Hepatocyte (in vitro differentiated cells): ENCODE measurements around the gene SPPL2C. TPM values are rescaled to one million over a fixed set of nuclear protein-coding genes. Genes with fewer than 3 reads are reported as not detected.
A peak's percentile ranks its signal among the peaks of the same experiment; 100 is the strongest.

Source experiments
- DNase-seq: peaks from one replicate; pipeline ENCODE4 v3.0.0-alpha.2; 2016; ENCODE audit warnings: low spot score
- H2AFZ ChIP-seq: fragments of 200-600 bp; sonication (generic); 2 replicates; pipeline ENCODE4 v1.6.0; 2016; ENCODE audit warnings: antibody characterized with exemption, mild to moderate bottlenecking
- H3K27ac ChIP-seq: fragments of 200-600 bp; sonication (generic); 2 replicates; pipeline ENCODE4 v1.5.1; 2016; ENCODE audit warnings: mild to moderate bottlenecking
- H3K27me3 ChIP-seq: fragments of 200-600 bp; sonication (generic); 2 replicates; pipeline ENCODE4 v1.6.1; 2016
- H3K36me3 ChIP-seq: fragments of 200-600 bp; sonication (generic); replicated peaks from 2 replicates; pipeline ENCODE4 v1.5.1; 2016; ENCODE audit warnings: low read depth; ENCODE audit not compliant: insufficient read depth
- H3K4me1 ChIP-seq: fragments of 200-600 bp; sonication (generic); 2 replicates; pipeline ENCODE4 v1.5.1; 2016; ENCODE audit warnings: mild to moderate bottlenecking, moderate library complexity; ENCODE audit not compliant: insufficient read depth
- H3K4me2 ChIP-seq: fragments of 200-600 bp; sonication (generic); 2 replicates; pipeline ENCODE4 v1.6.0; 2016
- H3K4me3 ChIP-seq: fragments of 200-600 bp; sonication (generic); 2 replicates; pipeline ENCODE4 v1.5.1; 2016; ENCODE audit warnings: mild to moderate bottlenecking
- H3K79me2 ChIP-seq: fragments of 200-600 bp; sonication (generic); 2 replicates; pipeline ENCODE4 v1.6.0; 2017; ENCODE audit warnings: mild to moderate bottlenecking
- H3K9me2 ChIP-seq: fragments of 200-600 bp; sonication (generic); replicated peaks from 2 replicates; pipeline ENCODE4 v1.6.0; 2017; ENCODE audit warnings: mild to moderate bottlenecking; ENCODE audit not compliant: insufficient read depth
- H3K9me3 ChIP-seq: fragments of 200-600 bp; sonication (generic); 2 replicates; pipeline ENCODE4 v1.5.1; 2016; ENCODE audit warnings: low read depth, mild to moderate bottlenecking
- H4K20me1 ChIP-seq: fragments of 200-600 bp; sonication (generic); 2 replicates; pipeline ENCODE4 v1.6.0; 2016; ENCODE audit warnings: mild to moderate bottlenecking; ENCODE audit not compliant: insufficient read depth, poor library complexity, severe bottlenecking
- EZH2 ChIP-seq: fragments of 200-600 bp; sonication (generic); IDR thresholded peaks from 2 replicates; pipeline ENCODE4 v1.6.1; 2016; ENCODE audit warnings: antibody characterized with exemption, mild to moderate bottlenecking, borderline replicate concordance
- EZH2phosphoT487 ChIP-seq: fragments of 200-600 bp; sonication (generic); IDR thresholded peaks from one replicate; pipeline ENCODE4 v1.6.1; 2018; ENCODE audit warnings: antibody characterized with exemption, mild to moderate bottlenecking, low read depth, moderate library complexity; ENCODE audit not compliant: unreplicated experiment, severe bottlenecking
- WGBS: methylation state at CpG from one replicate; pipeline ENCODE4 v1.1.6; 2016; ENCODE audit warnings: low lambda C conversion rate; ENCODE audit errors: missing lambda C conversion rate; 5-methylcytosine and 5-hydroxymethylcytosine counted together
- polyA plus RNA-seq: library from polyadenylated mRNA; unstranded; fragments of >200 nt; fragmentation: Nextera tagmentation; extraction: Ambion mirVana; gene quantifications from 2 replicates; pipeline ENCODE4 v1.2.1, GENCODE V29; 2016
- total RNA-seq: library from RNA; depleted of rRNA; stranded (reverse); fragments of >200 nt; gene quantifications from 2 replicates; pipeline ENCODE4 v1.2.3, GENCODE V29; 2014
- TF ChIP-seq, protein P1 (sequence below): fragments of 200-600 bp; sonication (generic); IDR thresholded peaks from 2 replicates; pipeline ENCODE4 v1.5.1; 2016; ENCODE audit warnings: antibody characterized with exemption, mild to moderate bottlenecking; ENCODE audit not compliant: poor library complexity

Gene SPPL2C
- total and polyA plus RNA-seq, 2 experiments from 2014 or later: not detected

DNA sequence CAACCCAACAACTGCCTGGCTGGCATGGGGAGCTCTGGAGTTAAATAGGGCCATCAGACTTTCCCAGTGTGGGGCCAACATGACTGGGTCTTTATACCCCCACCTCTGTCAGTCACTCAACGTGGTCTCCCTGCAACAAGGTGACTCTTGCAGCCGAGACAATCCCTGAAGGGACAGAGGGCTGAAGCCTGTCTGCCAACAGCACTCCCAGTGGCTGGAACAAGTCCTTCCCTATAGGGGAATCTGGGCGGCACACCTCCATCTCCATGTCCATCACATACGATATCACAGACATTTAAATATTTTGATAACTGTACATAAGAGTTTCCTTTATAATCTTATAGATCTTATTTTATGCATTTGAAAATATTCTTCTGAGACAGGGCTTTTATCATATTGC, 44.9 kb downstream of the SPPL2C start:
- H3K9me2 ChIP-seq: no peaks in the 10 kb centered on the region

DNA sequence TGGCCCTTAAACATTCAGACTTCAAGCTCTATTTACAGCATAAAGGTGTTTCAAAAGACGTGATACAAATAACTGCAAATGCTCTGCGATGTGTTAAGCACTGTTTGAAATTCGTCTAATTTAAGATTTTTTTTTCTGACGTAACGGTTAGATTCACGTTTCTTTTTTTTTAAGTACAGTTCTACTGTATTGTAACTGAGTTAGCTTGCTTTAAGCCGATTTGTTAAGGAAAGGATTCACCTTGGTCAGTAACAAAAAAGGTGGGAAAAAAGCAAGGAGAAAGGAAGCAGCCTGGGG, 49.0 kb downstream of the SPPL2C start:
- Histone ChIP-seq H2AFZ (peak overlapping the region; percentile 99), H3K4me3 (peak overlapping the region; percentile 6), H3K9me2 (no peaks in the 10 kb centered on the region), H3K27me3 (peaks cover 55% of the 10 kb centered on the region), H3K9me3 (no peaks in the 10 kb centered on the region), H3K79me2 (no peaks in the 10 kb centered on the region), H3K4me2 (peak overlapping the region; percentile 100), H3K36me3 (no peaks in the 10 kb centered on the region), H4K20me1 (no peaks in the 10 kb centered on the region), H3K27ac (peak overlapping the region; percentile 10), H3K4me1 (no peaks in the 10 kb centered on the region)
- WGBS: 77% methylated on average over 7 of the region's 7 CpGs
- no peak for DNase-seq
- TF ChIP-seq EZH2phosphoT487 (no peak), EZH2 (no peak)
- TF ChIP-seq, protein P1, sequence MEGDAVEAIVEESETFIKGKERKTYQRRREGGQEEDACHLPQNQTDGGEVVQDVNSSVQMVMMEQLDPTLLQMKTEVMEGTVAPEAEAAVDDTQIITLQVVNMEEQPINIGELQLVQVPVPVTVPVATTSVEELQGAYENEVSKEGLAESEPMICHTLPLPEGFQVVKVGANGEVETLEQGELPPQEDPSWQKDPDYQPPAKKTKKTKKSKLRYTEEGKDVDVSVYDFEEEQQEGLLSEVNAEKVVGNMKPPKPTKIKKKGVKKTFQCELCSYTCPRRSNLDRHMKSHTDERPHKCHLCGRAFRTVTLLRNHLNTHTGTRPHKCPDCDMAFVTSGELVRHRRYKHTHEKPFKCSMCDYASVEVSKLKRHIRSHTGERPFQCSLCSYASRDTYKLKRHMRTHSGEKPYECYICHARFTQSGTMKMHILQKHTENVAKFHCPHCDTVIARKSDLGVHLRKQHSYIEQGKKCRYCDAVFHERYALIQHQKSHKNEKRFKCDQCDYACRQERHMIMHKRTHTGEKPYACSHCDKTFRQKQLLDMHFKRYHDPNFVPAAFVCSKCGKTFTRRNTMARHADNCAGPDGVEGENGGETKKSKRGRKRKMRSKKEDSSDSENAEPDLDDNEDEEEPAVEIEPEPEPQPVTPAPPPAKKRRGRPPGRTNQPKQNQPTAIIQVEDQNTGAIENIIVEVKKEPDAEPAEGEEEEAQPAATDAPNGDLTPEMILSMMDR: no peak

More for the DNA sequence above, 44.9 kb downstream of the SPPL2C start:
- Histone ChIP-seq H3K27ac (no peak overlapping the region), H3K79me2 (no peaks in the 10 kb centered on the region), H3K9me3 (no peaks in the 10 kb centered on the region), H3K4me1 (no peaks in the 10 kb centered on the region), H3K27me3 (peaks cover 17% of the 10 kb centered on the region), H3K4me3 (no peak overlapping the region), H3K36me3 (no peaks in the 10 kb centered on the region), H4K20me1 (no peaks in the 10 kb centered on the region), H3K4me2 (no peak overlapping the region), H2AFZ (no peak overlapping the region)
- 32% methylated on average over 4 of the region's 4 CpGs for WGBS
- DNase-seq: no peak
- TF ChIP-seq, protein P1: no peak
- TF ChIP-seq EZH2 (no peak), EZH2phosphoT487 (no peak)

DNA sequence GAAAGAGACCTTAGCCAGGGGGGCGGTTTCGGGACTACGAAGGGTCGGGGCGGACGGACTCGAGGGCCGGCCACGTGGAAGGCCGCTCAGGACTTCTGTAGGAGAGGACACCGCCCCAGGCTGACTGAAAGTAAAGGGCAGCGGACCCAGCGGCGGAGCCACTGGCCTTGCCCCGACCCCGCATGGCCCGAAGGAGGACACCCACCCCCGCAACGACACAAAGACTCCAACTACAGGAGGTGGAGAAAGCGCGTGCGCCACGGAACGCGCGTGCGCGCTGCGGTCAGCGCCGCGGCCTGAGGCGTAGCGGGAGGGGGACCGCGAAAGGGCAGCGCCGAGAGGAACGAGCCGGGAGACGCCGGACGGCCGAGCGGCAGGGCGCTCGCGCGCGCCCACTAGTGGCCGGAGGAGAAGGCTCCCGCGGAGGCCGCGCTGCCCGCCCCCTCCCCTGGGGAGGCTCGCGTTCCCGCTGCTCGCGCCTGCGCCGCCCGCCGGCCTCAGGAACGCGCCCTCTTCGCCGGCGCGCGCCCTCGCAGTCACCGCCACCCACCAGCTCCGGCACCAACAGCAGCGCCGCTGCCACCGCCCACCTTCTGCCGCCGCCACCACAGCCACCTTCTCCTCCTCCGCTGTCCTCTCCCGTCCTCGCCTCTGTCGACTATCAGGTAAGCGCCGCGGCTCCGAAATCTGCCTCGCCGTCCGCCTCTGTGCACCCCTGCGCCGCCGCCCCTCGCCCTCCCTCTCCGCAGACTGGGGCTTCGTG, 49.5 kb downstream of the SPPL2C start, which contains the start of gene MAPT:
TSS of gene MAPT (plus strand) at position 533 of the 763 bp plus-strand sequence. CDS start 67,784 bp downstream, outside the sequence.
- no peaks in the 10 kb centered on the region for H3K79me2 ChIP-seq
- no peaks in the 10 kb centered on the region for H4K20me1 ChIP-seq
- H3K27ac ChIP-seq: peak within 1 kb of the TSS; percentile 10
- no peaks in the 10 kb centered on the region for H3K9me2 ChIP-seq
- H3K36me3 ChIP-seq: no peaks in the 10 kb centered on the region
- TF ChIP-seq, protein P1: peak; percentile 87
- no peak for TF ChIP-seq EZH2phosphoT487
- TF ChIP-seq EZH2: no peak
- H3K4me3 ChIP-seq: peak within 1 kb of the TSS; percentile 55
- H3K4me1 ChIP-seq: no peaks in the 10 kb centered on the region
- WGBS: 3% methylated on average over 45 of the region's 97 CpGs
- H3K9me3 ChIP-seq: no peaks in the 10 kb centered on the region
- H3K4me2 ChIP-seq: peak within 1 kb of the TSS; percentile 100
- peak; percentile 96 for DNase-seq
- H3K27me3 ChIP-seq: peaks cover 60% of the 10 kb centered on the region
- peak within 1 kb of the TSS; percentile 99 for H2AFZ ChIP-seq
